ENCODE measurements around the gene METRNL. TPM values are rescaled to one million over a fixed set of nuclear protein-coding genes. Genes with fewer than 3 reads are reported as not detected.

Gene METRNL
- total RNA-seq, 1 experiment from 2014 or later: 21.0 TPM

- ChIA-PET CTCF (no interaction called here), POLR2A (no interaction called here)
- H3K36me3 ChIP-seq (ENCODE audit: control insufficient read depth, insufficient read depth, low read length): no peaks in the 10 kb centered on the region
- H3K4me3 ChIP-seq (ENCODE audit: low read depth in 2 of 2, low read length in 2 of 2): no peak overlapping the region
- intact Hi-C loops (cut with micrococcal nuclease; ENCODE audit: unreplicated experiment) (no loop called here), in situ Hi-C loops (cut with HindIII; ENCODE audit: low pct_unique_long_range_greater_than_20kb, low sequenced_read_pairs) (no loop called here)
- H3K27me3 ChIP-seq (ENCODE audit: control insufficient read depth, insufficient read depth, low read length): no peaks in the 10 kb centered on the region
- no peak for TF ChIP-seq TCF7L2 (IDR thresholded peaks at IDR 0.05; ENCODE audit: low read depth, low read length)
- no peaks in the 10 kb centered on the region for H3K9me3 ChIP-seq (ENCODE audit: control insufficient read depth, insufficient read depth, low read depth, low read length)
- ATAC-seq (no peak), DNase-seq (ENCODE audit: low read depth, low spot score) (no peak)
- peaks cover 3% of the 10 kb centered on the region for H3K4me1 ChIP-seq (ENCODE audit: control insufficient read depth, insufficient read depth, low read length)
- BruUV-seq (replicated peaks): no TSS peak
- no peak overlapping the region for H3K27ac ChIP-seq (ENCODE audit: low read length)
These were observed 14.1 kb downstream of the METRNL start for GRCh38 chr17:83093506-83093905.

- Histone ChIP-seq H3K4me1 (ENCODE audit: control insufficient read depth, insufficient read depth, low read length) (peaks cover 7% of the 10 kb centered on the region), H3K9me3 (ENCODE audit: control insufficient read depth, insufficient read depth, low read depth, low read length) (no peaks in the 10 kb centered on the region), H3K27me3 (ENCODE audit: control insufficient read depth, insufficient read depth, low read length) (no peaks in the 10 kb centered on the region), H3K27ac (ENCODE audit: low read length) (no peak overlapping the region), H3K36me3 (ENCODE audit: control insufficient read depth, insufficient read depth, low read length) (no peaks in the 10 kb centered on the region), H3K4me3 (ENCODE audit: low read depth in 2 of 2, low read length in 2 of 2) (no peak overlapping the region)
- ATAC-seq (no peak), DNase-seq (ENCODE audit: low read depth, low spot score) (no peak)
- TF ChIP-seq CTCF (IDR thresholded peaks at IDR 0.05) (no peak), POLR2AphosphoS5 (IDR thresholded peaks at IDR 0.05; ENCODE audit: low read depth, low read length) (no peak), SIN3A (IDR thresholded peaks at IDR 0.05; ENCODE audit: borderline replicate concordance, insufficient read depth, low read depth, low read length) (no peak), REST (IDR thresholded peaks at IDR 0.05; ENCODE audit: insufficient read depth in 1 of 2, low read depth in 2 of 2, low read length in 1 of 2) (no peak), TCF7L2 (IDR thresholded peaks at IDR 0.05; ENCODE audit: low read depth, low read length) (no peak)
- POLR2A ChIA-PET: no interaction called here
- intact Hi-C loops (cut with micrococcal nuclease; ENCODE audit: unreplicated experiment) (no loop called here), in situ Hi-C loops (cut with HindIII; ENCODE audit: low pct_unique_long_range_greater_than_20kb, low sequenced_read_pairs) (no loop called here)
- CTCF ChIA-PET: no interaction called here
- no TSS peak for BruUV-seq (replicated peaks)
These were observed 14.9 kb downstream of the METRNL start for GRCh38 chr17:83094291-83094690.

GRCh38 chr17:83095016-83095415 lies 15.6 kb downstream of the METRNL start:
- Histone ChIP-seq H3K27ac (ENCODE audit: low read length) (no peak overlapping the region), H3K9me3 (ENCODE audit: control insufficient read depth, insufficient read depth, low read depth, low read length) (no peaks in the 10 kb centered on the region), H3K4me3 (ENCODE audit: low read depth in 2 of 2, low read length in 2 of 2) (no peak overlapping the region), H3K4me1 (ENCODE audit: control insufficient read depth, insufficient read depth, low read length) (peaks cover 12% of the 10 kb centered on the region), H3K36me3 (ENCODE audit: control insufficient read depth, insufficient read depth, low read length) (no peaks in the 10 kb centered on the region), H3K27me3 (ENCODE audit: control insufficient read depth, insufficient read depth, low read length) (no peaks in the 10 kb centered on the region)
- no TSS peak for BruUV-seq (replicated peaks)
- DNase-seq (ENCODE audit: low read depth, low spot score) (no peak), ATAC-seq (no peak)
- intact Hi-C loops (cut with micrococcal nuclease; ENCODE audit: unreplicated experiment): no loop called here
- TF ChIP-seq TCF7L2 (IDR thresholded peaks at IDR 0.05; ENCODE audit: low read depth, low read length) (no peak), POLR2AphosphoS5 (IDR thresholded peaks at IDR 0.05; ENCODE audit: low read depth, low read length) (no peak), REST (IDR thresholded peaks at IDR 0.05; ENCODE audit: insufficient read depth in 1 of 2, low read depth in 2 of 2, low read length in 1 of 2) (no peak), SIN3A (IDR thresholded peaks at IDR 0.05; ENCODE audit: borderline replicate concordance, insufficient read depth, low read depth, low read length) (no peak), CTCF (IDR thresholded peaks at IDR 0.05) (no peak)
- ChIA-PET POLR2A (no interaction called here), CTCF (no interaction called here)
- in situ Hi-C loops (cut with HindIII; ENCODE audit: low pct_unique_long_range_greater_than_20kb, low sequenced_read_pairs): no loop called here

Measured in Panc1 (cell line).